Smooth muscle cell of the brain vasculature (primary cell): Measurements from ENCODE around the gene NPHP4.

Source experiments
- DNase-seq: peaks from one replicate; pipeline ENCODE4 v3.0.0-alpha.2; 2012; ENCODE audit warnings: low read depth, low spot score

NPHP4 gene

DNA sequence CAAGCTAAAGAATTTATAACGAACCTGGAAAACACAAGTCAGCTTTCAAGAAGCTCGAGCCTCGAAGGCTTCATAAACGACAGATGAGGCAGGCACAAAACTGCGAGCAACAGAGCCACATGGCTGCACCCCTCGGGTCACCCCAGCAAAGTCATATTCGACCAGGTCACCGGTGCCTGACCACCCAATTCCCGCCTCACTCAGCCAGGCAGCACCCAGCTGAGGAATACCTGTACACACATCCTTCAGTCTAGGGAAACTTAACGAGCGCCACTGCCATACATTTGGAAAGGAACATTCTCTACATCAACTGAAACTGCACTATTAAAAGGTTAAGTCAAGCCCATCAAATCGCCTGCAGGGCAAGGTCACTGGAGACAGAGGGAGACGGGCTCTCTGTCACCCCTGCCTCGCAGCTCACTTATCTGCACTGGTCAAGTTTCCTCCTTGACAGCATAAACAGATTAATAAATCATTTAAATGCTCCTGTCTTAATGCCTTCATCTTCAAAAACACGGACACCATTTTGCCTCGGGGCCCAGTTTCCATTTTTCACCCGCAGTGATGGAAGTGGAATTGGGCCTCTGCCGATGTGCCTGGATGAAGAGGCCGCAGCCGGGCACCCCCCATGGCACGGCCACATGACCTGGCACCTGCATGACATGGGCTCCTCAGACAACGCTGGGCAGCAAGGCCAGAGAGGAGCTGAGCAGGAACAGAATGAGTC is 20.6 kb downstream of the NPHP4 start:
- DNase-seq = no peak

DNA sequence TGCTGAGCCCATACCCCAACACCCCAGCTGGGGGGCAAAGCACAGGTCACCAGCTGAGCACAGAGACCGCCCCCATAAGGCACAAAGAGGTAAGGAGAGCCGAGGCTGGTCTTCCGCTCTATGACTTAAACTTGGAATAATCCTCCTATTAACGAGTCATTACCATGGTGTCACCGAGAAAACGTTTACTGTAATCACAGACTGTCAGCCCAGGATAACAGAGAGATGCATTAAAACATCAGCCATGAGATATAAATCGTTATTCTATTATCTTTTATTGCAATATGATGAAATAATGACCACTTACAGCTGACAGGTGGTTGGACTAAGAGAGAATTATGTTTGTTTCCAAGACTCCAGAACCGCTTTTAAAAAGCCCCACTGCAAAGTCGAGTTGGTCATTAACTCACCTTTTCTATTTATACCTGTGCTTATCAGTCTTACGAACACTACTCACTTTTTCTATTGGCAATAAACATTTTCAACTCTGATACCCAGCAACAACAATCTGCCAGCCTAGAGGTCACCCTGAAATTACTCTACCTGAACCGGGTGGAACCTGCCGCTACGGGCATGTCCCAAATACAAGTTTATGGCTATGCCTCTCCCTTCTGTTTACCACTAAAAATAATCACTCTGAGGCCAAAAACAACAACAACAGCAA is 21.5 kb downstream of the NPHP4 start:
- DNase-seq = no peak

DNA sequence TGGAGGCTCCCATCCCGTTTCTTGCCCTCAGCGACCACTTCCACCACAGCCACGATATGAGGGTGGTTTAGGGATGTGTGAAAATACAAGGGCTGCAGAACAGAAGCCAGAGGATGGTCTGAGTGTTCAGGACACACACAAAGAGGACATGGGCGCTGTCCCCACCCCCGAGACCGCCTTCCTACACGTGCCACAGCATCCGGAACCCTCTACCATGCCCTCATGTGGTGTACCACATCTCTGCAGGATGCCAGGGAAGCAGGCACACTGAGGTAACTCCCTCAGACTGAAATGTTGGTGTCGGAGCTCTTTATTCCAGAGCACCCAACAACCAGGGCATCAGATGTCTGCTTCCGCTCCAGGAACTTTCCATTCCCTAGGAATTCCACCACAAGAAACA is 23.1 kb downstream of the NPHP4 start:
- DNase-seq = no peak

DNA sequence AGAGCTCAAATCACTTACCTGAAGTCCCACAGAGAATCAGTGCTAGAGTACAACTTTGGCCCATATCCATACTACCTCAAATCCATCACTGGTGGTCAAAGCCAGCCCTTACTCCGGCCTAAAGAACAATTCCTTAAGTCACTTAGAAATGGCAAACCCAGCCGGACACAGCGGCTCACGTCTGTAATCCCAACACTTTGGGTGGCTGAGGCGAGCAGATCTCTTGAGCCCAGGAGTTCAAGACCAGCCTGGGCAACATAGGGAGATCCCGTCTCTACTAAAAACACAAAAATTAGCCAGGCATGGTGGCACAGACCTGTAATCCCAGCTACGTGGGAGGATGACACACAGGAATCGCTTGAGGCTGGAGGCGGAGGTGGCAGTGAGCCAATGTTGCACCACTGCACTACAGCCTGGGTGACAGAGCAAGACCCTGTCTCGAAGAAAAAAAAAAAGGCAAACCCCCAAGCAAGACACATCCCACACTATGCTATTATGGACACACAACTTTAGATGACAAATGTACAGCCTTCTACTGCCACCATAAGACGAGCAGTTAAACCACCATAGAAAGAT is 24.0 kb downstream of the NPHP4 start:
- DNase-seq = no peak

DNA sequence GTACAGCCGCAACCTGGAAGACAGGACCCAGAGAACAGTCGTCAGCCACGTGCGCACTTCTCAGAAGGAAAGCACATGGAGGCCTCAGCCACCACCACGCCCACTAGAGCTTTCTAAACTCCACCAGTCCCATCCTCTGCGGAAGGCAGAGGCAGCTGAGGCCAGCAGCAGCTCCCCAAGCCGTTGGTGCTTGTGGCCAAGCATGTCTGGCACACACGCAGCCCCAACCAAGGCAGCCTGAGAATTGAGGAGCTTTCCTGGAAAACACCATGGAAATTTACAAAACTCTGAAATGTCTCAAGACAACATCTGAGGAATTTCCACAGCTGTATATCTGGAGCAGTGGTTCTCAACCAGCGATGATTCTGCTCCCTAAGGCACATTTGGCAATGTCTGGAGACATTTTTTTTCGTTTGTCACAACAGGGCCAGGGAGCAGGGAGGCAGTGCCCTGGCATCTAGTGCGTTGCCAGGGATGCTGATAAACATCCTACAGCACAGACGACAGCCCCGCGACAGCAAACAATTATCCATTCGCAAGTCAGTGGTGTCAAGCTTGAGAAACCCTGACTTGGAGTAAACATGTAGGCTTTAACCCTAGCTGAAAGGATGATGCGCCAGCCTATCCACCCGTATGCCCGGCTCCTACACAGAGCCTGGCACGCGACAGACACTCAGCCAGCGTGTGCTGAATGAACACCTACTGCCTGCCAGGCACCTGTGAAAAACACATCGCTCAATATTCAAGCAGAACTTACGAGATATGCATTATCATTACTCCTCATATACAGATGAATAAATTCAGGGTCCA is 24.7 kb downstream of the NPHP4 start:
- DNase-seq = no peak

DNA sequence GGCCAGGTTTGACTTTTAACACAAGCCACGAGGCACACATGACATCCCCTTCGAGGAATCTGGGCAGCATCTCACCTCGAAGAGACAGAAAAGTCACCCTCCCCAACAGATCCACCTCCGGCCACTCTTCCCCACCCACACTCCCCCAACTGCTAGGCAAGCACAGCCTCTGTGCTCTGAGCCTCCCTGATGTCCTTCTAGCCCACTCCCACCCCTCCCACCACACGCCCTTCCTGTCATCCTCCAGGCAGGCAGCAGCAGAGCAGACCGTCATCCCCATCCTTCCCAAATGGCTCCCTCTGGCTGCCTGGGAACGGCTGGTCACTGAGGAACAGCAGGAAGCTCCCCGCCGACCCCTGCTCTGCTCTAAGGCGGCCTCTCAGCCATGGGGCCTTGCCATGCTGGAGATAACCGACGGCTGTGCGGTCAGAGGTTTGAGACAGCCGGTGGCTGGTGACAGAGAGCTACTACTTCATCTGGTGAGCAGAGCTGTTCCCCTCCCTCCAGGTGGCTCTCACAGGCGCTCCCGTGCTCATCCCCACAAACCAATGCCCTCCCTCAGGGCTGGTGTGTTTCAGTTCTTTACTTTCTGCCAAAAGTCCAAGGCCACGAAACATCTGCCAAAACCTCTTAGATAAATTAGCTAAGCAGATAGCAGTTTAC is 25.6 kb downstream of the NPHP4 start:
- no peak for DNase-seq

DNA sequence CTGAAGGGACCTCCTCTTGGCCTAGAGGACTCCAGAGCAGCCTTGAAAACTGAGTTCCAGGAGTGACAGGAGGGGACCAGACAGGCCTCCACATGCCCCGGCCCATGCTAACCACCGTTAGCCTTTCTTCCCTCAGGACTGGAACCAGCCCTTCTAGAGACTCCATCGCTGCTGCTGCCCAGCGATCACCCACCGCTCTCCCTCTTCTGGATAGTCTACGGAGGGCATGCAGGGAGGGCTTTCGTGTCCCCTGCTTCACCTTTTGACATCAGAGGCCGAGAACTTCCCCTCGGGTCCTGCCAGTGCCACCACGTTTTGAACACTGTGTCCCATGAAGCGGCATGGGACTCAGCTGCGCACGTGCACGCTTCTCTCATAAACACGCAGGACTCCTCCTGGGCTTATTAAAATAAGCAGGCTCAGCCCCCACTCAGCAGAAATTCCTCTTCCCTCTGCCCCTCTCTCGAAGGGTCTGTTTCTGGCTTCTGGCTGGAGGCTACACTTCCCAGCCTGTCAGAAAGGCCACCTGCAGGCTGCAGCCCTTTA is 26.6 kb downstream of the NPHP4 start:
- no peak for DNase-seq

DNA sequence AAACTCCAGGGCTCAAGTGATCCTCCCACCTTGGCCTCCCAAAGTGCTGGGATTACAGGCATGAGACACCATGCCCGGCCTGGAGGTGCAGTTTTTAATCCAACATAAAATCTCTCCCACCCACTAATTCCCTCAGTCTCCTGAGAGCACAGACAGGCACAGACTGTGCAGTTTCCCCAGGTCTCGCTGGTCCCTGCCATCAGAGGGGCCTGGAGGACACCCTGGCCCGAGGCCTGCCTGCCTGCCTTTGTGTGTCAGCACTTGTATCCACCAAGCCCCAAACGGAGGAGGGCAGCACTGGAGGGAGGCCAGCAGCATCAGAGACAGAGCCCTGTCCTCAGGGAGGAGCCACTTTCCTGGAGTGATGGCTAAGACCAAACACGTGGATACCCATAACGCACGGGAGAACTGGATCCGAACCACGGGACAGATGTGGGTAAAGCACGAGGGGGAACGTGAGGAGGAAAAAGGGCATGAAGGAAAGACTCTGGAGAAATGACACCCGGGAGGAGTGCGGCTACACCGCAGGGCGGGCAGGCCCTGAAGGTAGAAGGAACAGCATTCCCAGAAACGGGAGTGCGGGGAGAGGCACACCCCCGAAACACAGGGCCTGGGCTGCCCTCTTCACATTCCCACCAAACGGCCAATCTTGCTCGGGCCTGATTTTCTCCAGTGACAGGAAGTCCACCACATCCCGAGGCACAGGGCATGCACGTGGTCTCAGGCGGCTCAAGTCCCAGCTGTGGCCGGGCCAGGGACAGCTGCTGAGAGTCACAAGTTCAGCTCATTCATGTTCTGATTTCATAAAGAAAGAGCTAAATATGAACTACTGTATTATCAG is 29.7 kb downstream of the NPHP4 start:
- no peak for DNase-seq

DNA sequence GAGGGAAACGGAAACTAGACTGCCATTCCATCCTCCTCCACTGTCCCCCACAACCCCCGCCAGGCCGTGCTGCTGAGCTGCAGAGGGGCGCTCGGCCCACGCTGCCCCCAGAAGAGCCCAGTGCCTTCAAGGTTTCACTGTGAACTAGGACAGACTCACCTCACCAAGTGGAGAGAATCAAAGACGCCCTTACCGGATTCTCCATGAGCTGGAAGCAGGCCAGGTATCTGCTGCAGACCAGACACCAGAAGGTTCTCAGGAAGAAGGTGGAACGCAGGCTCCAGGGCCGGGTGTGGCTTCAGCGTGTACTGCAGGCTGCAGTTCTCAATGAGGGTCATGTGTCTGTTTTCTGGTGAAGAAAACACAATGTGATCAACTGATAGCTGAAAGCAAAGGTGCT is 30.6 kb downstream of the NPHP4 start:
- DNase-seq = no peak

DNA sequence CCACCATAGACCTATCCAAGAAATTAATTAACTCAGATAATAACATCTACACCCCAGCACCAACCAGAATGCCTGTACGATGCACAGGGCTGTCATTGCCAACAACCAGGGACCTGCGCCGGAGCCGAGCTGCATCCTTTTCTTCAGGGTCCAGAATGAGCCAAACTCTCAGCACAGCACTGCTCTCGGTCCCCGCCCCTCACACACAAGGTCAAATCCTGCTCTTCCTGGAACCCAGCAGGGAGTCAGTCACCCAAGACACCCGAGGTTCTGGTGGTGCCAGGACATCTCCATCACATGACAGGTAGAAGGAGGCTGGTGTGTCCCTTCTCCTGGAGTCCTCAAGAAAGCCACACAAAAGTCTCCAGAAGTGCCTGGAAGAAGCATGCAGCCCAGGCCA is 31.9 kb downstream of the NPHP4 start:
- DNase-seq = no peak

DNA sequence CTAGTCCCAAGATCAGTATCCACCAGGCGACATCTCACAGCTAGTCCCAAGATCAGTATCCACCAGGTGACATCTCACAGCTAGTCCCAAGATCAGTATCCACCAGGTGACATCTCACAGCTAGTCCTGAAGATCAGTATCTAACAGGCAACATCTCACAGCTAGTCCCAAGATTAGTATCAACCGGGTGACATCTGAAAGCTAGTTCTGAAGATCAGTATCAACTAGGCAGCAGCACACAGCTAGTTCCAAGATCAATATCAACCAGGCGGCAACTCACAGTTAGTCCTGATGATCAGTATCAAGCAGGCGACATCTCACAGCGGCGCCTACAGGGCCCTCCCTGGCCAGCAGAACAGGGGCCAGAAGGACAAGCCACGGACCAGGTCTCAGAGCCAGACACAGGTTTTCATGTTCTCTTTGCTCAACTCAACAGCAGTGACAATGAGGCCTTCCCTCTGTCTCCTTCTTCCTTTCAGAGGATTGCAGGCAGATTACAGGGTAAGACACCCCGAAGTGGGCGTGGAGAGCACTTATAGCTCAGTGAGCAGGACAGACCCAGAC is 32.5 kb downstream of the NPHP4 start:
- DNase-seq = no peak

DNA sequence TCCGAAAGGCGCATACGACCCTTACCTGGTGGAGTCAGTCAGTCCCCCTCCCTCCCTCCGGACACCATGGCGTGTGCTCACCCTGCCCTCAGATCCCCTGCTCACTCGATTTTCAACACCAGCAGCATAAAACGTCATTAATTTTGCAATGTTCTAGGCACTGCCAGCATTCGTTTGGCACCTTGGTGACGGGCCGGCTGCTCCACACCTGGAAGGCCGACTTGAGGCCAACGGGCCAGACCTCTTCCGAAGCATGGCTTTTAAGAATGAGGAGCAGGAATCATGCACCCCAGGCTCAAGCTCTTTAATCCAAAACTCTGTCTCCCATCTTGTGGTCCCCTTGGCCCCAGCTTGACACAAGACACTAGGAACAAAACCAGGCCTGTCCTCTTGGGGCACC is 33.1 kb downstream of the NPHP4 start:
- DNase-seq = no peak

DNA sequence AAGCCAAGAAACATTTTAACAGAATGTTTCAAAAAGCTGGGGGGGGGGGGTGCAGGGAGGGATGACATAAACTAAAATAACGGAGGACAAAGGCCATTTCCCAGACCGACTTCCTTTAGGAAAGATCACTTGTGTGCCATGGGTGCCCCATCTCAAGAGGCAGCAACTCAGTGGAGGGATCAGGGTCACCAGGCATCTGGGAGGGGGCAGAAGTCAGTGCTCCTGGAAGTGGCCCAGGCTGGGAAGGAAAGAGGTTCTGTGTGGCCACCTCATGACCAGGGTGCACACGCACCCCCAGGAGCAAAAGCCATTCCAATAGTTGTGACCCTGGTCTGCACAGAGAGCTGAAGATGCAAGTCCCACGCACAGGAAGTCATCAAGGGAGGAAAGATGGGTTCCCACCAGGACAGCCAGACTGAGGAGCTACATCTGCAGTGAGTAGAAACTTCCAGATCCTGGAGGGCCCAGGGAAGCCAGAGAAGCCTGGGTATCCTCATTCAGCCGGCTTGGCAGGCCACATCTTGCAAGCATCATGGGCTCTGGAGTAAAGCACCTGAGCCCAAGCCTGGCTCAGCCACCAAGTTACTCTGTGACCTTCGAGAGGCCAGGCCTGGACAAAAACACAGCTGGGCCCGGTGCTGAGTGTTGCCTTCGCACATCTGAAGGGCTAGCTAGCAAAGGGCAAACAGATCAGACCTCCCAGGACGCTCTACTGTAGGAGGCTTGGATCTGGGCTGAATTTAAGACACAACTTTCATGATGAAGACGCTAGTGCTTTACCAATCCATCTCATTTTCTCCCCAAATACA is 36.0 kb downstream of the NPHP4 start:
- DNase-seq = no peak

DNA sequence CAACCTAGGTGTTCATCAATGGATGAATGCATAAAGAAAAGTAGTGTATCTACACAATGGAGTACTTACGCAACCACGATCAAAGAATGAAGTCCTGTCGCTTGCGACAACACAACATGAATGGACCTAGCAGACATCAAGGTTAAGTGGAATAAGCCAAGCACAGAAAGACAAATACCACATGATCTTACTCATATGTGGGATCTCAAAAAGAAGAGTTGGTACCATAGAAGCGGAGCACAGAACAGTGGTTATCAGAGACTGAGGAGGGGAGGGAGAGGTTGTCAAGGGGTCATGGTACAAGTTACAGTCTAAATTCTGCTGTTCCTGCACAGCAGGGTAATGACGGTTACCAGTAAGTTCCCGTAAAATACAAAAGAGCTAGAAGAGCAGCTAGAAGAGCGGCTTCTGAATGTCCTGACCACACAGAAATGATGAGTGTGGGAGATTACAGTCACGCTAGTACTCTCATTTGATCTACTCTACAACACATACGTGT is 36.7 kb downstream of the NPHP4 start:
- DNase-seq = no peak

DNA sequence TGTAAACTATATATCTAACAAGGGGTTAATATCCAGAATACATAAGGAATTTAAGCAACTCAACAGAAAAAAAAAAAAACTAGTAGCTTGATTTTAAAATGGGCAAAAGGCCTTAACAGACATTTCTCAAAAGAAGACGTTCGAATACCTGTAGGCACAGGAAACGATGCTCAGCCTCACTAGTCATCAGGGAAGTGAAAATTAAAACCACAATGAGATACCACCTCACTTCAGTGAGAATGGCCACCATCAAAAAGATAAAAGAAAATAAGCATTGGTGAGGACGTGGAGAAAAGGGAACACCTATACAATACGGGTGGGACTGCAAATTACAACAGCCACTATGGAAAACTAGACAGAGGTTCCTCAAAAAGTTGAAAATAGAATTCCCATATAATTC is 37.3 kb downstream of the NPHP4 start:
- no peak for DNase-seq

DNA sequence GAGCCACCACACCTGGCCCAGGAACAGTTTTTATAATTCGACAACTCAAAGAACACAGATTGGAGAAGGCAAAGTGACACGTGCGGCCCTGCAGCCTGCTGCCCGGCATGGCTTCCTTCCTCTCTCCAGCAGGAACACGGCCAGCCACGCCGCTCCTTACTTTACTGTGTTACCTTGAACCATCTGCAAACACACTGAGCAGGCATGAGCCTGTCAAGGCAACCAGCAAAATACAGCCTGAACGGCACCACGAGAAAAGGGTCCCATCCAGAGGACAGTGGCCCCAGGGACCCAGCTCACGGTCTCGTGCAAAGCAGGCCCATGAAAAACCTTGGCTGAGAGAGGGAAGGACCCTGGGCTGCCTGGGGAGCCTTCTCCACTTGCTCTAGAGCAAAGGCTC is 38.8 kb downstream of the NPHP4 start:
- no peak for DNase-seq

DNA sequence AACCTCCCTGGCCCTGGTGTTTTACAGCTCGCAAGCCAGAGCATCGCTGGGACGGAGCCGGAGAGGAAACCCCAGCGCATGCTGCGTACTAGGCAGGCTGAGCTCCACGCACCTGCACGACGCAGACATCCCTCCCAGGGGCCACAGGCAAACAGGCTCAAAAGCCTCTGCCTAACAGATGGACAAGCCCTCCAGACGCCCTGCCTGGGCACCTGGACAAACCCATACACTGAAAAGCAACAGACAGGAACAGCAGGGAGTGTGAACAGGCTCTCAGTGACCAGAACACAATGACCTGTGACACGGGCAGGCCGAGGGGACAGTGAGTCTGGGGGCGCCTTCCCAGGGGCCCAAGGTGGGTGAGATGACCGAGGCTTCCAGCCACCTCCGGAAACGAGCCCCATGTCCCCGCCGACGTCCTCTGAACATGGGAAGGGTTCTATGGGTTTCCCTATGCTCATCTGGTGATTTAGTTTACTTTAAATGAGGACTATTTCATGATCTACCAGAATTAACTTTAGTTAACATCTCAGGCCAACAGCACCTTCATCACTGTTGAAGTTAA is 40.3 kb downstream of the NPHP4 start:
- no peak for DNase-seq

DNA sequence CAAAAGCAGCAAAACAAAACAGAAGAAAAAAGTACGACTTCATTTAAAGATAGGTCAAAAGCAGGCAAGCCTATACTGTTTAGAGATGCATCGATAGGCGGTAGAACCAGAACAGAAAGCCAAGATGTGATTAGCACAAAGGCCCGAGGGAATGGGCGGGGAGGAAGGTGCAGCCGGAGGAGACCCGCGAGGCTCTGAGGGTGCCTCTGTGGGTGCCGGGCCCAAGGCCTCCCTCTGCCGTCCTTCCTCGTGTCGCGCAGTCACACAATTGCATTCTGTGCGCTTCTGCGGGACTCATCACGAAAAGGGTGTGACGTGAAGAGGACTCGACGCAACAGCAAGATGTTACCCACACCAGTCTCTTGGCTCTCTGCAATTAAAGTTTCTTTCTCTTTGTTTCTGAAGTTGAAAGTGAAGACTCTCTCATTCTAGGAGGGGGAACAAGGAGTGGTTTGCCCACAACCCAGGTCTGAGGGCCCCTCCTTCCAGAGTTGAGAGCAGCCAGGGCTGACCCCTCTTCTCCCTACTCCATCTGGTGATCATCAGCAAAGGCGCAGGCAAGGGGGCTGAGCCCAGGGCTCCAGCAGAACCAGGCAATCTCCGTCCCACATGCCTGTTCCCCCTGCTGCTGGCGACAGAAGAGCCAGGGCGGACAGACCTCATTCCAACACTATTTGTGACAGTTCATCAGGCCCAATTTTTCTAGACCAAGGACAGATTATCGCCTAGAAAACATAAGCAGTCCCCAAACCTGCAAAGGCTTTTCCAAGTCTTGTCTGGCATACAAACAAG is 41.0 kb downstream of the NPHP4 start:
- DNase-seq = no peak
